GM21381 (cell line): ENCODE results near the gene GEMIN5.
"Not testable (repeated sequence)": the region's sequence is repeated elsewhere in the genome, so short reads cannot be mapped to it uniquely, and the experiment has no call there.

ENCODE experiments used
- ATAC-seq: cut with Tn5 transposase; IDR thresholded peaks from one replicate; pipeline ENCODE4 v1.9.1; 2021; ENCODE audit warnings: mild to moderate bottlenecking, moderate library complexity; ENCODE audit not compliant: unreplicated experiment

The GEMIN5 gene

GRCh38 chr5:154937718-154938466, at the start of gene GEMIN5:
TSS of gene GEMIN5 (minus strand) at chr5:154938211. CDS start at chr5:154938133, 78 bp downstream.
- peak; percentile 86 for ATAC-seq

GRCh38 chr5:154986151-154986550, 48.1 kb upstream of the GEMIN5 start:
- ATAC-seq: no peak

DNA sequence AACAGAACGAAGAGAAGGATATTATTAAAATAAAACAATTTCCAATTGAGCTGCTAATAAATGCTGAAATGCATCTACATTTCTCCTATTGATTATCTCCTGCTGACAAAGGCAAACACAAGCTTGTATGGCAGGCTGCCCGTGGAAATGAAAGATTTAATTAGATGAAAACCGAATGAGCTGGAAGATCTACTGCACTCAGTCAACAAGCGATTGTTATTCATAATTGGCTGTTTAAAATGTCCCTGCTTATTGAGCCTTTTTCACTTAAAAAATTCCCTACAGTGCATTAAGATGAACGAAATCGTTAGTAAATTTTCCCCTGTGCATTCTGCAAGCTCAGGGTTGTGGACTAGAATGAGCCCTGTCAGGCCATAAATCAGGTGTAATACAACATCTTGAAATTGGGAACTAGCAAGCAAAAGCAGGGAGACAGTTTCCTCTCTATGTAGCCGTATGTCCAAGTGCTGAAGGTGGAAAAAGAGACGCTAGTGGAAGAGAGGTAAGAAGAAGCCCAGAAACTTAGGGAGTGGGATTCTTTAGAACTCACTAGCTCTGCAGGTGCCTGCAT, 47.0 kb upstream of the GEMIN5 start:
- no peak for ATAC-seq

- ATAC-seq: not testable (repeated sequence)
These were observed 40.3 kb upstream of the GEMIN5 start for GRCh38 chr5:154978294-154978693.

- ATAC-seq: no peak
These were observed 39.4 kb upstream of the GEMIN5 start for GRCh38 chr5:154977409-154977808.

GRCh38 chr5:154976082-154976481, 38.1 kb upstream of the GEMIN5 start:
- ATAC-seq: not testable (repeated sequence)

DNA sequence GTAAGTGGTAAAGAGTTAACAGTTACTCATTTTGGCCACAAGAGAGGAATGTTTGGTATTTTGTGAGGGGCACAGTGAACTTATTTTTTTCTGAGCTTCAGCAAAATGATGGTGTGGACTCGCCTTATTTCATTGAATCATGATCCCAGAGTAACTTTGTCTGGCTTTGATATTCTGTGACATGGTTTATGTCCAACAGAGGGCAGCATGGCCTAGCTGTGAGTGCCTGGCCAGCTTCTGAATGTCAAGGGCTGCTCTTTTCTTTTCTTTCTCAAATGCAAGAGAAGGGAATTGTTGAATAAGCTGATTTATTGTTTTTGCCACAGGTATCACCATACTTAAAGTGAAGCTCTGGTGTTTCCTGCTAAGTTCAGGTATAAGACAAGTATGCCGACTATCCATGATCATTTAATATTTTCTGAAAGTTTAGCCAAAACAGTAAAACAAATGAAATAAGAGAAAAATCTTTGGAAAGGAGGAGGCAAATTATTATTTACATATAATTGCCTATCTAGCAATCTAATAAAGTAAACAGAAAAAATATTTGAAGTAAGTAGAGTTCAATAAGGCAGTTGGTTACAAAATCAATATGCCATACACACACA, 34.6 kb upstream of the GEMIN5 start:
- no peak for ATAC-seq

DNA sequence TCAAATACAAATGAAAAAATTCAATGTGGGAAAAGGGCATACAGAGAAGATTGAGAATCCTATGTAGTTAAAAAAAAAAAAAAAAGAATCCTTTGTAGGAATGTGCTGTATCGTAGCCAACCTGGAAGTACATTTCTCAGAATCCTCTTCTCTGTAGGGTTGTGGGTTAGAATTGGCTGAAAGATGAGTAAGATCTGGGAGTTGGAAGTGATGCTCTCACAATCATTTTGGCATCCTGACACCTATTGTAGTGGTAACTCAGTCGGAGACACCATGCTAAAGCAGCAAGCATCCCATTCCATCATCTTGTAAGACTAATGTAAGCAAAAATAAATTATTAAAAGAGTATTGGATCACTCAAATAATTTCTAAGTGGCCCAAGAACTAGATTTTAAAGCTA, 33.5 kb upstream of the GEMIN5 start:
- ATAC-seq: no peak

- ATAC-seq: no peak
These were observed 32.7 kb upstream of the GEMIN5 start for GRCh38 chr5:154970759-154971158.

DNA sequence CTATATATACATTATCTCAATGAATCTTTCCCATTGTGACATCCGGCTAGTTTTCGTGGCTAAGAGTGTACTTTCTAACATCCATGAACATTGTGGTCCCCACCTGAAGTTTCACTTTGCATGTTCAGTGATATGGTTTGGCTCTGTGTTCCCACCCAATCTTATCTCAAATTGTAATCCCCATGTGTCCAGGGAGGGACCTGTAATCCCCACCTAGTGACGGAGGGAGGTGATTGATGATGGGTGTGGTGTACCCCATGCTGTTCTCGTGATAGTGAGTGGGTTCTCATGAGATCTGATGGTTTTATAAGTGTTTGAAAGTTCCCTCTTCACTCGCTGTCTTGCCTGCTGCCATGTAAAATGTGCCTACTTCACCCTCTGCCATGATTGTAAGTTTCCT, 30.9 kb upstream of the GEMIN5 start:
- ATAC-seq: no peak

- no peak for ATAC-seq
These were observed 29.5 kb upstream of the GEMIN5 start for GRCh38 chr5:154967421-154968024.

DNA sequence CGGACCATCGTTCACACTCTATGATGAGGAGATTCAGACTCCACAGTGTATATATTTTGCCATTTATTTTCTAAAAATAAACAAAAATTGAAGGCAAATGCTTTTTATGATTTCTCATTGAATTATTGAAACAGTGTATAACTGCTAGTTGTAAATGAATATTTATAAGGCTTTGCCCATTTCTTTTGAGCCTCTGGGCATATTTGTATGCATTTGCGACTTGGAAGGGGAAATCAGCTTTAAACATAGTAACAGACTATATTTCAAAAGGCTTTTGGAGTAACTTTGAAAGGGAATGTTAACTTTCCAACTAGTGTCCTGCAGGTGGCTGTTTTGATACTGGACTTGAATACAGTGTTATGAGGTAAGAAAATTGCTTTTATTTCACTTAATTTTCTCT, 28.9 kb upstream of the GEMIN5 start:
- ATAC-seq: no peak

DNA sequence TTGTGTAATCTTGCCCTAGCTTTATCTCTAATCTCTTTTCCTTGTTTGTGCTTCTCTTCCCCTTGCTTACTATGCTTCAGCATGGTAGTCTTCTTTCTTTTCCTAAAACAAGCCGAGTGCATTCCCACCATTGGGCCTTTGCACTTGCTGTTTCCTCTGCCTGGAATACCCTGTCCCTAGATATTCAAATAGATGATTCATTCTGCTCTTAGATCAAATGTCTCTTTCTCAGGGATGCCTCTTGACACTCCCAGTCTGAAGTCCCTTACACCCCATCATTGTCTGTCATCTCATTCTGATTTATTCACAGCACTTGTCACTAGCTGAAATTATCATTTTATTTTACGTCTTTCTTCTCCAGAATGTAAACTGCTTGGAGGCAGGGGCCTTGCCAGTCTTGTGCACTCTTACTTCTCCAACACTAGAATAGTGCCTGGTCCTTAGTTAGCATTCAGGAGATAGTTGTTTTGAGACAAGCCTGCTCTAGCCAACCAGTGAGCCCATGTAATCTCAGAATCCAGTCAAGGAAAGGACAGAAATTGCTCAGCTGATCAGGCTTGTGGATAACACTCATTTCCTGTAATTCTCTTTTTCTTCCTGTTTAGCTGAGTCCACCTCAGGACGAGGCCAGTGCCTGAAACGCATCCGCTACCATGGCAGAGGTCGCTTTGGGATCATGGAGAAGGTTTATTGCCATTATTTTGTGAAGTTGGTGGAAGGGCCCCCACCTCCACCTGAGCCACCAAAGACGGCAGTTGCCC, 28.2 kb upstream of the GEMIN5 start:
- ATAC-seq: no peak

GRCh38 chr5:154962494-154962893, 24.5 kb upstream of the GEMIN5 start:
- peak; percentile 92 for ATAC-seq

DNA sequence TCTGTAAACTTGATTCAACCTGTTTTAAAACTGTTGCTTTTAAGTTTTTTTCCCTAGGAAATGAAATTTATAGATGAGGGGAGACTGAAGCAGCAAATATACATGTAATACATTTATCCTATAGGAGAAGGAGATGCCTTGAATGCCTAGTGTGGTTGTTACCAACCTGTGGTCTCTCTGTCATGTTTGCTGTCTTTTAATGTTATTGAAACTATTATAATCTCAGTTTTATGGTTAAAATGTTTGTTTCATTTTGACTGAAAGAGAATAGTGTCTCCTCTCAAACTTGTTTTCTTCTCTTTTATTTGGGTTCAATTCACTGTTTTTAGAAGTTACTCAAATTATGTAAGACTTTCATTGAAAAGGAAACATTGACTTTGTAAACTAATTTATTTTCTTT, 18.7 kb upstream of the GEMIN5 start:
- no peak for ATAC-seq

GRCh38 chr5:154949781-154950180, 11.8 kb upstream of the GEMIN5 start:
- no peak for ATAC-seq

GRCh38 chr5:154948313-154948712, 10.3 kb upstream of the GEMIN5 start:
- no peak for ATAC-seq

- no peak for ATAC-seq
These were observed 9.8 kb upstream of the GEMIN5 start for GRCh38 chr5:154947778-154948177.

DNA sequence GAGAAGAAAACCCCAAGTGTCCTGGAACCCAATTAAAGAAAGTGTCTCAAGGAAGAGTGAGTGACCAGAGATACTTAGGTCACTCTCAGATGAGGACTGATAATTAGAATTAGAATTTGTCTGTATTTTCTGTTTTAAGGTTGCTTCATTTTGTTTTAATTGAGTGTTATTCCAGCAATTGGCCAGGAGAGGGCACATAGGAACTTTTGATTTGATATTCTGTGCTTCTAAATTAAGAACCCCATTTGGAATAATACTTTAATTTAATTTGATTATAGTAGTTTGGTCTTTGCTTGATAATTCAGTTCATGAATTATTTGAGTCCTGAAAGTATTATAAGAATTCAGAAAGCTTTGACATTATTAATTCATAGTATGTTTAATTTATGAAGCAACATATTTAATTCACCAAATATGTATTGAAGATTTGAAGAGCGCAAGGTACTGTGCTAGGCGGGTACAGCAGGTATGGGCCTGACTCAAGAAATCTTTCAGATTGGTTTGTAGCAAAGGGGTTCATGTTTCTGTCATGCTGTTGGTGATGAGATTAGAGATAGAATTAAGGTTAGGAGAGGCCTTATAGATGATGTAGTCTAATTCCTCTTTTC, 7.8 kb upstream of the GEMIN5 start:
- ATAC-seq: no peak

DNA sequence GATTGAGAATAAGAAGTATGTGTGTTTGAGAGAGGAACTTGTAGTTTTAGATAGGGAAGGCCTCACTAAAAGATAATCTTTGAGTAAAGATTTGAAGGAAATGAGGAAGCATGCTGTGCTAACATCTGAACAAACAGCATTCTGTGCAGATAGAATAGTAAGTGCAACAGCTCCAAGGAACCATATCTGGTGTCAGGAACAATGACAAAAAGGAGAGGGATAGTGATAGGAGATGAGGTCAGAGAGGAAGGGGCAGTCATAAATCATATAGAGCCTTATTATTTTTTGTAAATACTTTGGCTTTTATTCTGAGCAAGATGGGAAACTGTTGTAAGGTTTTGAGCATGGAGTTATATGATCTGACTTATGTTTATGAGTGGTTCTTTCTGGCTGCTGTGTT, 6.7 kb upstream of the GEMIN5 start:
- ATAC-seq: no peak

- ATAC-seq: no peak
These were observed 5.5 kb upstream of the GEMIN5 start for GRCh38 chr5:154943527-154943926.
